ENCODE data around the gene GINS2.

The GINS2 gene

DNA sequence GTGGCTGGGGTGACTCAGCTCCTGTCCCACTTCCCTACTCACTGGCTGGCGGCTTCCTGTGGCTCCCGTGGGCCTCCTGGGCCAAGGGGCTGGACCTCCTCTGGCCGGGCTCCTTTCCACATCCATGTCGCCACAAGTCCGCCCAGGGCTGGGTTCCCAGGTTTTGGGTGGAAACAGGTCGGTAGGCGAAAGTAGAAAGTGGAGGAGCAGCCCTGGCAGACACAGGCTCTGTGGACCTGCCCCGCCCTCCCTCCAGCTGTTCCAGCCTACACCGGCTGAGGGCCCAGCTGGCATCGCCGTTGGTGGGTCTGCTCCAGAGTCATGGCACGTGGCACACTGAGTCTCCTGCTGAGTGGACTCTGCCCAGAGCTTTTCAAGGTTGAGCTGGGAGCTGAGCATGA, 47.0 kb downstream of the GINS2 start:
- DNase-seq (ENCODE audit: extremely low read depth in 1 of 2, low read depth in 1 of 2) = no peak

- no peak for DNase-seq (ENCODE audit: extremely low read depth in 1 of 2, low read depth in 1 of 2)
These were observed 47.4 kb downstream of the GINS2 start for GRCh38 chr16:85641305-85641704.

- DNase-seq (ENCODE audit: extremely low read depth in 1 of 2, low read depth in 1 of 2) = no peak
These were observed 48.2 kb downstream of the GINS2 start for GRCh38 chr16:85640585-85640984.

- no peak for DNase-seq (ENCODE audit: extremely low read depth in 1 of 2, low read depth in 1 of 2)
These were observed 48.5 kb downstream of the GINS2 start for GRCh38 chr16:85640254-85640558.

- DNase-seq (ENCODE audit: extremely low read depth in 1 of 2, low read depth in 1 of 2) = no peak
These were observed 49.1 kb downstream of the GINS2 start for GRCh38 chr16:85639529-85640253.

- DNase-seq (ENCODE audit: extremely low read depth in 1 of 2, low read depth in 1 of 2) = no peak
These were observed 49.9 kb downstream of the GINS2 start for GRCh38 chr16:85638695-85639409.

DNA sequence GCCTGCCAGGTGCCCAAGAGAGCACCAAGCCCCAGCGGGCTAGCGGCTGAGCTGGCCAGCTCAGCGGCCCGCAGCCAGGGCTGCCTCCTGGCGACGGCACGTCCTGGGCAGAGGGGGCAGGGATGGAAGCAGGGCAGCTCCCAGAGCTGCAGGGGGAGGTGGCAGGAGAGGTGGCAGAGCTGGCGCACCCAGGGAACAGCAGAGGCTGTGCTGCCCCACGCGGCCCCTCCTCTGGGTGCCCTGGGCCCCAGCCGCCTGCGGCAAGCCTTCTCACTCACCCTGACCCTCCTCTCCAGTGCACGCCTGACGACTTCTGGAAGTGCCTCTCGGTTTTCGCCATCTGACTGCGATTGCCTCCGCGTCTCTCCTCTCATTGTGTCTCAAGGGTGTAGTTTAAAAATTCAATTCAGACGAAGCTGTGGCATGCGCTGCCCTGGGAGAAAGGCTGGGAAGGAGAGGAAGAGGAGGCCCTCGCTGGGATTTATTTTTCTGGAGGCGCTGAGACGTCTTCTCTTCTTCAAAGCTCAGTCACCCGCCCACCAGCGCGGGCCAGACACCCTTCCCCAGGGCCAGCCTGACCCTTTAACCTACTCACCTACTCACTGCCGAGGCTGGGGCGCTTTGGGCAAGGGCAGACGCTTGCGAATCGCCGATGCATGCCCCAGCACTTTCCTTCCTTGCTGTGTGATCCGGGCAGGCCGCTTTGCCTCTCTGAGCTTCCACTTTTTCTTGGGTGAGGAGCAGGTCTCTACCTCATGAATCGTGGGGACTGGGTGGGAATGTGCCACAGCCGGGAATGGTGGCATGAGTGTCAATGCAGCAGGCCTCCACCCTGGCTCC, 50.7 kb downstream of the GINS2 start:
- DNase-seq (ENCODE audit: extremely low read depth in 1 of 2, low read depth in 1 of 2) = no peak

- no peak for DNase-seq (ENCODE audit: extremely low read depth in 1 of 2, low read depth in 1 of 2)
These were observed 51.5 kb downstream of the GINS2 start for GRCh38 chr16:85637061-85637807.

DNA sequence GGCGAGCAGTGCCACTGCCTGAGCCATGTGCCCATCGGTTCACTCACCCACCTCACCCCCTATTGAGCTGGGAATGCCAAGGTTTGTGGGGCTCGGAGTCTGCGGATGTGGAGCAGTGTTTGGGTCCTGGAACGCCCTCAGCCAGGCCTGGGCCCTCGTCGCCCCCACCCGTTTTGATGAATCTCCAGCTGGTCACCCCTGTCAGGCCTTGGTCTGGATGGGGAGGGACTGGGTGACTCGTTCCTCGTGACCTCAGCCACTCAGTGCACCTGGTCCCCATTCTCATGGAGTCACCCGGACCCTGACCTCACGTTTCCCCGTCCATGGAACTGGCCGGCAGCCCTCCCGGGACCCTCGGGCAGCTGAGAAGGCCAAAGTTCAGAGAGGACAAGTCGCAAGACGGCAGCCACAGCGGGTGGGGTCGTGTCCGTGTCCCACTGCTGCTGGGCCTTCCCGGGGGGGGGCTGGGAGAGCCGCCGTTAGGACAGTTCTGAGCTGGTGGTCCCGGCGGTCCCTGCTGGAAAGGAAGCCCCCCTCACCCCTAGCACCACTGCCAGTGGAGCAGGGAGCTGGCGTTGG, 52.4 kb downstream of the GINS2 start:
- no peak for DNase-seq (ENCODE audit: extremely low read depth in 1 of 2, low read depth in 1 of 2)

DNA sequence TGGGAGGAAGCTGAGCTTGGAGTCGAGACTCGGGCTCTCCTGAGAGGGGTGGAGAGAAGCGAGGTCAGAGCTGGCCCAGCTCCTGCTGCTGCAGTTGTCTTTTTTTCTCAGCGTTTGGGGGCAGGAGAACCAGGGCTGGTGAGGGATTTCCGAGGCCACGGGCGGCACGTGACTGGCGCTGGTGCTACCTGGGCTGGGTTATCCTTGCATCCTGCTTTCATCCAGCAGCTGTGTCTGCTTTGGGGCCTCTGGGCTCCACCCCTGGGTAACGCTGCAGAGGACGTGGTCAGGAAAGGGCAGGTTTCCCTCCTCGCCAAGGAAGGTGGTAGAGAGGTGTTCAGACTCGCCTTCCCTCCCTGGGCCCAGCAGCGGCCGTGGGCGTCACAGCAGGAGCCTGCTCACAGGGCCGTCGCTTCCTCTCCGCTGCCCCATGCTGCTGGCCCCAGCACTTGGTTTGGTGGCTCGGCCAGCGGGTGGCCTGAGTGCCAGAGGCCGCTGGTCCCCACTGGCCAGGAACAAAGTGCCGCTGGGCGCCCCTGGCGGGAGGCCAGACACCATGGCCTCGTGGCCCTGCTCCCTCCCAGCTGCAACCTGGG, 53.1 kb downstream of the GINS2 start:
- no peak for DNase-seq (ENCODE audit: extremely low read depth in 1 of 2, low read depth in 1 of 2)

DNA sequence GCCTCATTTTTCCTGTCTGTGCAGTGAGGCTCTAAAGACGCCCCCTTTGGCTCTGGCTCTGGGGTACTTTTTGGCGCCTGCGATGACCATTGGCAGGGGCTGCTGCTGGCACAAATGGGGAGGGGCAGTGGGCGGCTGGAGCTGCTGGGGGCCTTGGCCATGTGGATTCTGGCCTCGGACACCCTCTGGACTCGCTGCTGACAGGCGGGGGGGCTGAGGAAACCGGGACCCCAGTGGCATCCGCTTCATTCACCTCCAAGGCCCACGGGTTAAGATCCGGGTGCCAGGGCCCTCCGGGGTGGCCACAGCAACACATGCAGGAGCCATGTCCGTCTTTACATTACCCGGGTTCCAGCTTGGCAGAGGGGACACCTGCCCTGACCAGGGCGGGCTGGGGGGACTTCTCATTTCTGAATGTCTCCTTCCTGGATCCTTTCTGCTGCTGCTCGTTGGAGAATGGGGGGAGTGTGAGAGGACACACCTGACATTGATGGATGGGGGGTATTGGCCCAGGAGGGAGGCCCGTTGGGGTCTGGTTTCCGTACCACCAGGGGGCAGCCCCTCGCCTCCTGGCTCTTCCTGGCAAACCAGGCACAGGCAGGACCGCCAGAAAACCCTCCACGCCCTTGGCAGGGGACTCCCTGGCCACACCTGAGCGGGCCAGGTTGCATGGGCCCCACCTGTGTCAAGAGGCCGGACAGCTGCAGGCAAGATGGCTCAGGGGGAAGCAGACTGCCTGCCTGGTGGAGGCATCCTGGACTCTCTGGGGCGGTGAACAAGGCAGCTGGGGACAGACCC, 53.8 kb downstream of the GINS2 start:
- DNase-seq (ENCODE audit: extremely low read depth in 1 of 2, low read depth in 1 of 2) = no peak

DNA sequence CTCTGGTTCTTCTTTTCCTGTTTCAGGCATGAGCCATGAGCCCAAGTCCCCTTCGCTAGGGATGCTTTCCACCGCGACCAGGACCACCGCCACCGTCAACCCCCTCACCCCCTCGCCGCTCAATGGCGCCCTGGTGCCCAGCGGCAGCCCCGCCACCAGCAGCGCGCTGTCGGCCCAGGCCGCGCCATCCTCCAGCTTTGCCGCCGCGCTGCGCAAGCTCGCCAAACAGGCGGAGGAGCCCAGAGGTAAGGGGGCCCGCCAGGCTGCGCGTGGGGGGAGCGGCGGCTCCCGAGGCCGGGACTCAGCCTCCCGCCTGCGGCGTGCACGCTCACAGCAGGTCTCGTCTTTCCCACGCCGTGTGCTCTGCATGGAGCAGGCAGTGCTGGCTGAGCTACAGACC, 54.9 kb downstream of the GINS2 start:
- DNase-seq (ENCODE audit: extremely low read depth in 1 of 2, low read depth in 1 of 2) = no peak

DNA sequence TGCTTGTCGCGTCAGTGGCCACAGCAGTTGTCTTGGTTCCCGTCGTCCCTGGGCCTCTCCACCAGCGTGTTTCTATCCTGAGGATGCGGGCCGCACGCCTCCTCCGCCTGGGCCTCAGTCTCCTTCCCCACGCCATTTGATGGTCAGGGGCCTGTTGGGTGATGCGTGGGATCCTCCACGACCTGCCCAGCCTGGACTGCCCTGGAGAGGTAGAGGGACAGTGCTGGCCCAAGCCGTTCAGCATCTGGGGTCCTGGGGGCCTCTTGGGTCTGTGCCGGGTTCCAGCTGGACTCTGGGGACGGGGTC, 55.4 kb downstream of the GINS2 start:
- DNase-seq (ENCODE audit: extremely low read depth in 1 of 2, low read depth in 1 of 2) = no peak

GRCh38 chr16:85632709-85633437, 55.9 kb downstream of the GINS2 start:
- DNase-seq (ENCODE audit: extremely low read depth in 1 of 2, low read depth in 1 of 2) = no peak

DNA sequence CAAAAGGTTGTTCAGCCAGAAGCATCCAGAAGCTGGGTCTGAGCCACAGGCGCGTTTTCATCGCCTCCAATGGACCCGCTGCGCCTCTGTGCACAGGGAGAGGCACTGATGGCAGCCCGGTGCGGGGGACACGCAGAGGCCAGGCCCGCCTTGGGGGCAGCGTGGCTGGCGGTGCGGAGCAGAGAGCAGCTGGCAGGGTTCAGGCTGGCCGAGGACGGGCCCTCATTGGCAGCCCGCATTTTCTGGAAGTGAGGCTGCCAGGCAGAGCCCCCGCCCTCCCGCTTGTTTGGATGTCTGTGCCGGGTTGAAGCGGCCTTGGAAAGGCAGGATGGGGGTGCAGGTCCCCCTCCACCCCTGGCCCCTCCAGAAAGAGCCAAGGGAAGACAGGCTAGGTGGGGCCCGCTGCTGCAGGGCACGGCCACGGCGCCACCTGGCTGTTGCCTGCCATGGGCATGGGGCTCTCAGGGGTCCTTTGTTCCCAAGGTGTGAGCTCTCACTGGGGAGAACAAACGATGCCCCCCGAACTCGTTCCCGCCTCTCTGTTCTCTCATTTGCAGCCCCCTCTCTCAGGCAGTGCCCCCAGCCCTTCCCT, 56.9 kb downstream of the GINS2 start:
- DNase-seq (ENCODE audit: extremely low read depth in 1 of 2, low read depth in 1 of 2) = no peak

GRCh38 chr16:85631230-85631629, 57.5 kb downstream of the GINS2 start:
- no peak for DNase-seq (ENCODE audit: extremely low read depth in 1 of 2, low read depth in 1 of 2)

GRCh38 chr16:85629853-85630252, 58.9 kb downstream of the GINS2 start:
- DNase-seq (ENCODE audit: extremely low read depth in 1 of 2, low read depth in 1 of 2) = no peak

GRCh38 chr16:85629326-85629725, 59.4 kb downstream of the GINS2 start:
- DNase-seq (ENCODE audit: extremely low read depth in 1 of 2, low read depth in 1 of 2) = no peak

DNA sequence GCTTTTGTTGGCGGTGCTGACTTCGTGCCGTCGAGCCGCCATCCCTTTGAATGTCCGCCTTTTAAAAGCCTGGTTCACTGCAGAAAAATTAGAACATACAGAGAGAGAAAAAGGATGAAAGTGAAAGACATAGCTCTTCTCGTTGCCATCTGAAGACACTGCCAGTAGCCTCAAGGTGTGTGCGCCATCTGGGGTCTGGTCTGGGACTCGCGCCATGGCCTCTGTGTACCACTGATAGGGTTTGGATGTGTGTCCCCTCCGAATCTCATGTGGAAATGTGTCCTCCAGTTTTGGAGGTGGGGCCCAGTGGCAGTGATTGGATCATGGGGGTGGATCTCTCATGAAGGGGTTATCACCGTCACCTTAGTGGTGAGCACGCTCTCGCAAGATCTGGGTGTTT, 60.1 kb downstream of the GINS2 start:
- DNase-seq (ENCODE audit: extremely low read depth in 1 of 2, low read depth in 1 of 2) = no peak
